Measurements from ENCODE around the gene ANO2.

The ANO2 gene

GRCh38 chr12:5796959-5797225, 148.2 kb downstream of the ANO2 start:
- TF ChIP-seq POLR2AphosphoS5 (IDR thresholded peaks at IDR 0.05; ENCODE audit: low read depth, low read length) (no peak), REST (IDR thresholded peaks at IDR 0.05; ENCODE audit: insufficient read depth in 1 of 2, low read depth in 2 of 2, low read length in 2 of 2) (no peak), FOXP2 (optimal IDR thresholded peaks at IDR 0.05; ENCODE audit: borderline replicate concordance, extremely low read depth, extremely low read length, insufficient read depth) (no peak), SIN3A (IDR thresholded peaks at IDR 0.05; ENCODE audit: borderline replicate concordance, insufficient read depth, low read length) (no peak), TAF1 (IDR thresholded peaks at IDR 0.05; ENCODE audit: borderline replicate concordance, insufficient read depth, low read length) (no peak)

GRCh38 chr12:5796171-5796958, 148.7 kb downstream of the ANO2 start:
- TF ChIP-seq REST (IDR thresholded peaks at IDR 0.05; ENCODE audit: insufficient read depth in 1 of 2, low read depth in 2 of 2, low read length in 2 of 2) (no peak), FOXP2 (optimal IDR thresholded peaks at IDR 0.05; ENCODE audit: borderline replicate concordance, extremely low read depth, extremely low read length, insufficient read depth) (no peak), POLR2AphosphoS5 (IDR thresholded peaks at IDR 0.05; ENCODE audit: low read depth, low read length) (no peak), TAF1 (IDR thresholded peaks at IDR 0.05; ENCODE audit: borderline replicate concordance, insufficient read depth, low read length) (no peak), SIN3A (IDR thresholded peaks at IDR 0.05; ENCODE audit: borderline replicate concordance, insufficient read depth, low read length) (no peak)

DNA sequence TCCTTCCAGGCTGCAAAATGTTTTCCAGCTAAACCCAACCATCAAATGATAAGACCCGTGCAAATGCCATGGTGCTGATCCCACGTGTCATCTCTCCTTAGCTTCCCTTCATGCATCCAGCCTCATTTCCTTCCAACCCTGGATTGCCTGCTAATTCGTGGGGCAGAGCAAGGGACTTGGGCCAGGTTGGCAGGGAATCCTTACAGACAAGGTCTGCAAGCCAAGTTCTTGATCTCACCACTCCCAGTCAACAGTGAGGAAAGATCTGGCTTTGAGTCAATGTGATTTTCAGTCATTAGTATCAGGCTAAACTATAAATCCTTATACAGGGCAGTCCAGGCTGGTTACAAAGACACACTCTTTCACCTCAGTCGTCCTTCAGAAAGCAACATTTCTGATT, 150.9 kb downstream of the ANO2 start:
- TF ChIP-seq SIN3A (IDR thresholded peaks at IDR 0.05; ENCODE audit: borderline replicate concordance, insufficient read depth, low read length), result no peak
- TF ChIP-seq REST (IDR thresholded peaks at IDR 0.05; ENCODE audit: insufficient read depth in 1 of 2, low read depth in 2 of 2, low read length in 2 of 2), result no peak
- TF ChIP-seq POLR2AphosphoS5 (IDR thresholded peaks at IDR 0.05; ENCODE audit: low read depth, low read length), result no peak
- TF ChIP-seq TAF1 (IDR thresholded peaks at IDR 0.05; ENCODE audit: borderline replicate concordance, insufficient read depth, low read length), result no peak
- TF ChIP-seq FOXP2 (optimal IDR thresholded peaks at IDR 0.05; ENCODE audit: borderline replicate concordance, extremely low read depth, extremely low read length, insufficient read depth), result no peak

GRCh38 chr12:5792343-5792742, 152.7 kb downstream of the ANO2 start:
- TF ChIP-seq REST (IDR thresholded peaks at IDR 0.05; ENCODE audit: insufficient read depth in 1 of 2, low read depth in 2 of 2, low read length in 2 of 2) (no peak), FOXP2 (optimal IDR thresholded peaks at IDR 0.05; ENCODE audit: borderline replicate concordance, extremely low read depth, extremely low read length, insufficient read depth) (no peak), SIN3A (IDR thresholded peaks at IDR 0.05; ENCODE audit: borderline replicate concordance, insufficient read depth, low read length) (no peak), TAF1 (IDR thresholded peaks at IDR 0.05; ENCODE audit: borderline replicate concordance, insufficient read depth, low read length) (no peak), POLR2AphosphoS5 (IDR thresholded peaks at IDR 0.05; ENCODE audit: low read depth, low read length) (no peak)
